Thyroid gland (tissue), 4 donors: ENCODE measurements around the gene SPINK4. TPM values are rescaled to one million over a fixed set of nuclear protein-coding genes. Genes with fewer than 3 reads are reported as not detected.

Experiments used
- DNase-seq, 2 donors: peaks; one replicate each; pipeline ENCODE4 v3.0.0-alpha.2; 2019
- H3K27ac ChIP-seq, 3 donors: fragments of 200-600 bp; sonication (generic); 1 replicate in 2 of 3; 2 replicates in 1 of 3; pipeline ENCODE4 v1.5.1; 2016 to 2019; ENCODE audit warnings: mild to moderate bottlenecking in 1 of 3, moderate library complexity in 1 of 3
- H3K27me3 ChIP-seq: fragments of 200-600 bp; sonication (generic); one replicate; pipeline ENCODE4 v1.5.1; 2019
- H3K36me3 ChIP-seq, 2 donors: fragments of 200-600 bp; sonication (generic); one replicate each; pipeline ENCODE4 v1.5.1; 2016 to 2019
- H3K4me1 ChIP-seq, 2 donors: fragments of 200-600 bp; sonication (generic); one replicate each; pipeline ENCODE4 v1.5.1; 2017 to 2019
- H3K4me3 ChIP-seq, 3 donors: fragments of 200-600 bp; sonication (generic); replicated peaks in 1 of 3; 1 replicate in 2 of 3; 2 replicates in 1 of 3; pipeline ENCODE4 v1.5.1; 2016; ENCODE audit warnings: mild to moderate bottlenecking in 1 of 3
- H3K9me3 ChIP-seq: fragments of 200-600 bp; sonication (generic); one replicate; pipeline ENCODE4 v1.5.1; 2017
- POLR2A ChIP-seq, 2 donors: fragments of 450-650 bp; IDR thresholded peaks; one replicate each; pipeline ENCODE4 v1.6.1; 2017; ENCODE audit warnings: antibody characterized with exemption in 2 of 2, mild to moderate bottlenecking in 2 of 2, moderate library complexity in 1 of 2
- WGBS, 2 donors: methylation state at CpG; one replicate each; pipeline ENCODE4 v1.1.5; 2017; 5-methylcytosine and 5-hydroxymethylcytosine counted together
- intact Hi-C: fragments of 100-400 bp; cut with DNase I; formaldehyde crosslinking; loops from one replicate; pipeline ENCODE4 v1.15.1; 2023
- total RNA-seq, 4 donors: library from RNA; depleted of rRNA; stranded (reverse); fragments of >200 nt; gene quantifications; one replicate each; pipeline ENCODE4 v1.2.3, GENCODE V29; 2016
- TF ChIP-seq, protein P1 (sequence below), 6 experiments: fragments of 200-600 bp in 3 of 6; fragments of 450-650 bp in 3 of 6; sonication (generic) in 3 of 6; IDR thresholded peaks; one replicate each; pipeline ENCODE4 v1.5.1; 2016 to 2019; ENCODE audit warnings: antibody characterized with exemption in 6 of 6, mild to moderate bottlenecking in 2 of 6, inconsistent platforms in 1 of 6, moderate library complexity in 1 of 6

SPINK4 gene
- total RNA-seq, 4 donors from 2014 or later: not detected

DNA sequence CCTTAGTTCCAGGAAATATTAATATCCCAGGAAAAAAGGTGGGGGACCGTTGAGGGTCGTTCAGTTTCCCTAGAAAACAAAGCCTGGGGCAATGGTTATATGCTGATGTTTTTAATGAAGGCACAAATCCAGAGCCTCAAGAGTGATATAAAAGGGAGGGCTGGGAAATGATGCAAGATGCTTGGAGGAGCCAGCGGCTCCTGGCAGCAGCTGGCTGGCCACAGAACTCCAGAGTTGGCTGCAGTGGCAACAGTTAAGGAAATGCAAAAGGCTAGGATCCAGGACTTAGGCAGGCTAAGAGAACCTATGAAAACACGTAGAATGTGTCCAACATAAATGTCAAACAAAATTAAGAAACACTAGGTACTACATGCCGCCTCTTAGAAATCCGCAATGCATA lies 41.8 kb upstream of the SPINK4 start:
- Histone ChIP-seq H3K4me1 (no peaks in the 10 kb centered on the region), H3K27ac (no peak overlapping the region), H3K9me3 (no peaks in the 10 kb centered on the region), H3K36me3 (no peaks in the 10 kb centered on the region), H3K4me3 (no peak overlapping the region), H3K27me3 (no peaks in the 10 kb centered on the region)
- DNase-seq: no peak
- 75% methylated on average over 6 of the region's 6 CpGs for WGBS, 2 donors
- TF ChIP-seq, protein P1, sequence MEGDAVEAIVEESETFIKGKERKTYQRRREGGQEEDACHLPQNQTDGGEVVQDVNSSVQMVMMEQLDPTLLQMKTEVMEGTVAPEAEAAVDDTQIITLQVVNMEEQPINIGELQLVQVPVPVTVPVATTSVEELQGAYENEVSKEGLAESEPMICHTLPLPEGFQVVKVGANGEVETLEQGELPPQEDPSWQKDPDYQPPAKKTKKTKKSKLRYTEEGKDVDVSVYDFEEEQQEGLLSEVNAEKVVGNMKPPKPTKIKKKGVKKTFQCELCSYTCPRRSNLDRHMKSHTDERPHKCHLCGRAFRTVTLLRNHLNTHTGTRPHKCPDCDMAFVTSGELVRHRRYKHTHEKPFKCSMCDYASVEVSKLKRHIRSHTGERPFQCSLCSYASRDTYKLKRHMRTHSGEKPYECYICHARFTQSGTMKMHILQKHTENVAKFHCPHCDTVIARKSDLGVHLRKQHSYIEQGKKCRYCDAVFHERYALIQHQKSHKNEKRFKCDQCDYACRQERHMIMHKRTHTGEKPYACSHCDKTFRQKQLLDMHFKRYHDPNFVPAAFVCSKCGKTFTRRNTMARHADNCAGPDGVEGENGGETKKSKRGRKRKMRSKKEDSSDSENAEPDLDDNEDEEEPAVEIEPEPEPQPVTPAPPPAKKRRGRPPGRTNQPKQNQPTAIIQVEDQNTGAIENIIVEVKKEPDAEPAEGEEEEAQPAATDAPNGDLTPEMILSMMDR (IDR thresholded peaks at IDR 0.05): no peak
- no peak for TF ChIP-seq POLR2A (IDR thresholded peaks at IDR 0.05)
- intact Hi-C loops: no loop called here

DNA sequence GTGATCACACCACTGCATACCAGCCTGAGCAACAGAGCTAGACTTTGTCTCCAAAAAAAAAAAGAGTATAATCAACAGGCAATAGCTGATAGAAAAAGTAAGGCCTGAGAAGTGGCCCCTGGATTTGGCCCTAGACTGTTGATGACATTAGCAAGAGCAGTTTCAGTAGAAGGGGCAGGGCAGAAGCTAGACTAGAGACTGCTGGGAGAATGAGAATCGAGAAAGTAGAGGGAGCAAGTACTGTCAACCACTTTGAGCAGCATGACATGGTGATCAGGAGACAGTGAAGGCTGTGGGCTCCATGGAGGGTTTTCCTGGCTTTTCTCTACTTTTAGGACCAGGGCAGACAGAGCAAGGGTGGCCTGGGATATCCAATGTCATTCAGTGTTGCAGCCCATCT lies 37.9 kb upstream of the SPINK4 start:
- no peak overlapping the region for H3K27ac ChIP-seq
- H3K36me3 ChIP-seq: no peaks in the 10 kb centered on the region
- TF ChIP-seq, protein P1 (IDR thresholded peaks at IDR 0.05): no peak
- TF ChIP-seq POLR2A (IDR thresholded peaks at IDR 0.05): no peak
- no peaks in the 10 kb centered on the region for H3K27me3 ChIP-seq
- intact Hi-C loops: no loop called here
- H3K4me1 ChIP-seq: no peaks in the 10 kb centered on the region
- no peak for DNase-seq
- H3K4me3 ChIP-seq: no peak overlapping the region
- H3K9me3 ChIP-seq: no peaks in the 10 kb centered on the region
- 90 to 97% methylated on average over 1 of the region's 1 CpG for WGBS, 2 donors

DNA sequence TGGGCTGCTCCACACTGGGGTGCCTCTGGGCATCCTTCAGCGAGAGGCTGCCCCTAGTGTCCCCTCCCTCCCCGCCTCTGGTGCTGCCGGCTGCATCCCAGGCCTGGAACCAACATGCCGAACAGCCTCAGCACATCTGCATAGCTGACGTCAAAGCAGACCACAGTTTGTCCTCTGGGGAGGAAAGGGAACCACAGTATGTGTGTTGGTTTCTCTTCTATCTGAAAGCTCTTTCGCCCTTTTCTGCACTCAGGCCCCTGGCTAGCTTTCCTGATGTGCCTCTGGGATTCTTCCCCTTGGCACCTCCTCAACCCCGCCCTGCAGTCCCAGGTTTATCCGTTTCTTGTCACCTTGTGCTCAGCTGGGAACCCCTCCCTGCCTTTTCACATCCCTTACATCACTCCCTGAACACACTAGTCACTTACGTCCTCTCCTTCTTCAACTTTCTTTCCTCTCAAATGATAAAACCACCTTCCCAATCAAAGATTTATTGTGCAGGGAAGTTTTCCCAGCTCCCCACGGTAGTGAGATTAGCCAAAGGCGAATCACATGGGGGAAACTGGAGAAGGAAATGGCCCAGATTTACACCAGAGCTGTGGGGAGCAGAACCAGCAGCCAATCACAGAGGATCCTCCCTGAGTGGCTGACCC lies 37.3 kb upstream of the SPINK4 start:
- peak in 1 of 2 donors; percentile 16 for DNase-seq
- H3K4me1 ChIP-seq: no peaks in the 10 kb centered on the region
- no peaks in the 10 kb centered on the region for H3K36me3 ChIP-seq
- no peaks in the 10 kb centered on the region for H3K27me3 ChIP-seq
- WGBS, 2 donors: 51 to 53% methylated on average over 11 of the region's 11 CpGs
- H3K9me3 ChIP-seq: no peaks in the 10 kb centered on the region
- intact Hi-C loops: no loop called here
- H3K4me3 ChIP-seq: no peak overlapping the region
- TF ChIP-seq POLR2A (IDR thresholded peaks at IDR 0.05): no peak
- TF ChIP-seq, protein P1 (IDR thresholded peaks at IDR 0.05): no peak
- H3K27ac ChIP-seq: no peak overlapping the region

DNA sequence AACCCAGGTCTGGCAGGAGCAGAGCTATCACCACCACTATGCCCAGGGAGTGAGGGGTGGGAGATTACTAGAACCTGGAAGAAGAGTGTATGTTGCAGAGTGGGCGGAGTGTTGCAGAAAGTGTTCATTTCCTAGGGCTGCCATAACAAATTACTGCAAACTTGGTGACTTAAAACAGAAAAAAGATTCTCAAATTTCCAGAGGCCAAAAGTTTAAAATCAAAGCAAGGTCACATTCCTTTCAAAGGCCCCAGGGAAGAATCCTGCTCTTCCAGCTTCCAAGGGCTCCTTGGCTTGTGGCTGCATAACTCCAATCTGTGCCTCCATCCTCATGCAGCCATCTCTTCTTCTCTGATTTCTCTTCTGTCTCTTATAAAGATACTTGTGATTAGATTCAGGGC lies 30.6 kb upstream of the SPINK4 start:
- no peak for TF ChIP-seq POLR2A (IDR thresholded peaks at IDR 0.05)
- TF ChIP-seq, protein P1 (IDR thresholded peaks at IDR 0.05): no peak

DNA sequence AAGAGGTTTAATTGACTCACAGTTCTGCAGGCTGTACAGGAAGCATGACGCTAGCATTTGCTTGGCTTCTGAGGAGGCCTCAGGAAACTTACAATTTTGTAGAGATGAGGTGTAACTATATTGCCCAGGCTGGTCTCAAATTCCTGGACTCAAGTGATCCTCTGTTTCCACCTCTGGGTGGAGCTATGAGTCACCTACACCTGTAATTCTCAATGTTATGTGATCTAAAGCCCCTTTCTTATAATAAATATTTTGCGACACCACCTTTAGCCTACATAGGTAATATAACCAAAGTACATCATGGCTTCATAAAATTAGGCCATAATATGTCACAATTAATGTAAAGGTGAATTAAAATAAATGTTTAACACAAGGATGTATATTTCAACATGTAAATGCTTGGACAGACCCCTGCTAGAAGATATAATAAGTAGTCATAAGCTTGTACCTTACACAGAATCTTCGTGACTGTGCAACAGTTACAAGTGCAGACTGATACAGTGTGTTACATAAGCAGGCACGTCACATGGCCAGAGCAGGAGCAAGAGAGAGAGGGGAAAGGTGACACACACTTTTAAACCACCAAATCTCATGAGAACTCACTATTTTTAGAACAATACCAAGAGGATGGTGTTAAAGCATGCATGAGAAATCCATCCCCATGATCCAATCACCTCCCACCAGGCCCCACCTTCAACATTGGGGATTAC lies 29.8 kb upstream of the SPINK4 start:
- Histone ChIP-seq H3K27ac (no peak overlapping the region), H3K27me3 (no peaks in the 10 kb centered on the region), H3K4me1 (no peaks in the 10 kb centered on the region), H3K4me3 (no peak overlapping the region), H3K36me3 (no peaks in the 10 kb centered on the region), H3K9me3 (no peaks in the 10 kb centered on the region)
- 89 to 93% methylated on average over 4 of the region's 4 CpGs for WGBS, 2 donors
- TF ChIP-seq POLR2A (IDR thresholded peaks at IDR 0.05): no peak
- TF ChIP-seq, protein P1 (IDR thresholded peaks at IDR 0.05): no peak
- no peak for DNase-seq
- intact Hi-C loops: no loop called here

More for the DNA sequence above, 30.6 kb upstream of the SPINK4 start:
- DNase-seq: no peak
- Histone ChIP-seq H3K27me3 (no peaks in the 10 kb centered on the region), H3K27ac (no peak overlapping the region), H3K36me3 (no peaks in the 10 kb centered on the region), H3K9me3 (no peaks in the 10 kb centered on the region), H3K4me3 (no peak overlapping the region), H3K4me1 (no peaks in the 10 kb centered on the region)
- 79 to 88% methylated on average over 1 of the region's 1 CpG for WGBS, 2 donors
- intact Hi-C loops: no loop called here
